HepG2 (cell line): ENCODE data around the gene ASTN2. TPM values are rescaled to one million over a fixed set of nuclear protein-coding genes. Genes with fewer than 3 reads are reported as not detected.

Experiments used
- ATAC-seq: fragments of 200-7000 bp; cut with Tn5 transposase; 3 replicates; pipeline ENCODE4 v1.9.1; 2020; ENCODE audit warnings: mild to moderate bottlenecking, moderate library complexity
- BruUV-seq: library from RNA; stranded (reverse); fragments of 400-500 nt; replicated peaks from 2 replicates; lab custom pipeline; 2021; lab: Mats Ljungman, UMichigan
- CTCF ChIA-PET: fragments of 300-600 bp; formaldehyde crosslinking; extraction: SDS; loops from one replicate; lab custom pipeline; 2021; ENCODE audit warnings: low total read pairs, inconsistent platforms, low intra/inter-chr PET ratio; lab: Yijun Ruan, JAX
- POLR2A ChIA-PET: fragments of 350-600 bp; sonication (Branson Sonifier 250); formaldehyde crosslinking; loops from one replicate; lab custom pipeline; 2020; ENCODE audit warnings: antibody characterized with exemption, inconsistent platforms; lab: Yijun Ruan, JAX
- DNase-seq: peaks from one replicate; pipeline ENCODE4 v3.0.0-alpha.2; 2015; ENCODE audit warnings: low spot score
- FAIRE-seq: peaks from 3 replicates; lab custom pipeline; 2011; peaks lifted over from hg19 to GRCh38; lab: Jason Lieb, UNC
- H2AFZ ChIP-seq: one replicate; pipeline ENCODE4 v1.6.1; 2011; ENCODE audit warnings: low read length, inconsistent platforms
- H3K27ac ChIP-seq: fragments of 300-600 bp; 3 replicates; pipeline ENCODE4 v1.8.0; 2011; ENCODE audit warnings: mixed run types, mild to moderate bottlenecking, mixed read lengths, low read length, inconsistent platforms; ENCODE audit not compliant: insufficient read depth; ENCODE audit errors: extremely low read length
- H3K27me3 ChIP-seq, 2 experiments: fragments of 200-600 bp in 1 of 2; 2 replicates in 1 of 2; 3 replicates in 1 of 2; pipeline versions ENCODE4 v1.6.0 to v1.8.0; 2011; ENCODE audit warnings: low read length in 2 of 2, mild to moderate bottlenecking in 2 of 2, moderate library complexity in 2 of 2, inconsistent platforms in 1 of 2; ENCODE audit not compliant: insufficient read depth in 2 of 2, control insufficient read depth in 1 of 2
- H3K36me3 ChIP-seq, 2 experiments: fragments of 200-600 bp in 1 of 2; replicated peaks in 1 of 2; 2 replicates in 1 of 2; 3 replicates in 1 of 2; pipeline versions ENCODE4 v1.5.1 to v1.8.0; 2011; ENCODE audit warnings: low read length in 2 of 2, inconsistent platforms in 1 of 2; ENCODE audit not compliant: insufficient read depth in 2 of 2, control insufficient read depth in 1 of 2
- H3K4me1 ChIP-seq: 2 replicates; pipeline ENCODE4 v1.5.1; 2012; ENCODE audit warnings: low read length, inconsistent platforms; ENCODE audit not compliant: insufficient read depth
- H3K4me2 ChIP-seq: 2 replicates; pipeline ENCODE4 v1.6.0; 2011; ENCODE audit warnings: low read depth, low read length, inconsistent platforms
- H3K4me3 ChIP-seq, 3 experiments: fragments of 200-600 bp in 1 of 3; sonication (generic), shearing (Covaris generic) in 1 of 3; replicated peaks in 1 of 3; 2 replicates each; pipeline ENCODE4 v1.5.1; 2011 to 2016; ENCODE audit warnings: low read length in 3 of 3, inconsistent platforms in 2 of 3, low read depth in 2 of 3, mild to moderate bottlenecking in 2 of 3, control low read depth in 1 of 3, mixed read lengths in 1 of 3; ENCODE audit not compliant: insufficient read depth in 1 of 3
- H3K79me2 ChIP-seq: one replicate; pipeline ENCODE4 v1.6.1; 2011; ENCODE audit warnings: low read length, inconsistent platforms; ENCODE audit not compliant: insufficient read depth
- H3K9ac ChIP-seq: 2 replicates; pipeline ENCODE4 v1.6.0; 2011; ENCODE audit warnings: mild to moderate bottlenecking, low read depth, low read length, inconsistent platforms; ENCODE audit not compliant: insufficient read depth
- H3K9me3 ChIP-seq: 2 replicates; pipeline ENCODE4 v1.5.1; 2012; ENCODE audit warnings: mild to moderate bottlenecking, low read length
- H4K20me1 ChIP-seq: 2 replicates; pipeline ENCODE4 v1.6.0; 2011; ENCODE audit warnings: inconsistent platforms, mild to moderate bottlenecking, low read length, moderate library complexity; ENCODE audit not compliant: insufficient read depth
- DMTF1 ChIP-seq: sonication (generic); formaldehyde crosslinking; IDR thresholded peaks from 2 replicates; pipeline ENCODE4 v1.4.0; 2020; ENCODE audit warnings: mild to moderate bottlenecking, missing genetic modification reagents
- DR1 ChIP-seq: sonication (generic); formaldehyde crosslinking; IDR thresholded peaks from 2 replicates; pipeline ENCODE4 v1.8.0; 2021; ENCODE audit warnings: mild to moderate bottlenecking, missing genetic modification reagents, inconsistent platforms
- MIER2 ChIP-seq: IDR thresholded peaks from 2 replicates; pipeline ENCODE4 v1.6.1; 2016; ENCODE audit warnings: missing biosample characterization, missing genetic modification reagents
- MIER3 ChIP-seq: IDR thresholded peaks from 2 replicates; pipeline ENCODE4 v1.6.1; 2016; ENCODE audit warnings: missing compliant biosample characterization, borderline replicate concordance
- NFYB ChIP-seq: sonication (generic); formaldehyde crosslinking; IDR thresholded peaks from 2 replicates; pipeline ENCODE4 v1.4.0; 2020; ENCODE audit warnings: missing genetic modification reagents
- PBX2 ChIP-seq: IDR thresholded peaks from 2 replicates; pipeline ENCODE4 v1.6.1; 2016; ENCODE audit warnings: control low read depth
- POLR2AphosphoS5 ChIP-seq: IDR thresholded peaks from 2 replicates; pipeline ENCODE4 v1.6.1; 2012; ENCODE audit warnings: low read depth, low read length
- PRPF4 ChIP-seq: fragments of 200-400 bp; formaldehyde crosslinking; IDR thresholded peaks from 2 replicates; pipeline ENCODE4 v1.6.1; 2016; ENCODE audit warnings: low read length, low read depth; ENCODE audit not compliant: poor library complexity, severe bottlenecking
- U2AF1 ChIP-seq: fragments of 200-400 bp; formaldehyde crosslinking; optimal IDR thresholded peaks from 2 replicates; pipeline ENCODE3; 2017; ENCODE audit warnings: mild to moderate bottlenecking, low read depth, low read length
- ZNF24 ChIP-seq: fragments of 450-650 bp; IDR thresholded peaks from 2 replicates; pipeline ENCODE4 v1.6.1; 2017; ENCODE audit warnings: antibody characterized with exemption, mild to moderate bottlenecking
- ZNF362 ChIP-seq: sonication (generic); formaldehyde crosslinking; IDR thresholded peaks from 2 replicates; pipeline ENCODE4 v1.4.0; 2020; ENCODE audit warnings: missing genetic modification reagents, mild to moderate bottlenecking, borderline replicate concordance
- WGBS: methylation state at CpG from one replicate; pipeline ENCODE4 v1.1.6; 2017; ENCODE audit warnings: low lambda C conversion rate; 5-methylcytosine and 5-hydroxymethylcytosine counted together
- in situ Hi-C: cut with HindIII; loops from 2 replicates; pipeline ENCODE4 v1.10.0; 2017; ENCODE audit warnings: low pct_unique_long_range_greater_than_20kb; ENCODE audit not compliant: extremely low pct_ligation_motif_present
- intact Hi-C: fragments of 100-400 bp; cut with micrococcal nuclease; formaldehyde crosslinking; loops from one replicate; pipeline ENCODE4 v1.10.0; 2022; ENCODE audit not compliant: unreplicated experiment
- polyA plus RNA-seq, 8 experiments: library from polyadenylated mRNA; depleted of rRNA in 3 of 8; stranded (reverse) in 7 of 8; unstranded in 1 of 8; fragments of >200 nt; fragmentation: Illumina TruSeq in 4 of 8; extraction: Trizol in 4 of 8; gene quantifications; 2 replicates each; pipeline versions ENCODE4 v1.2.1 to v1.2.3, GENCODE V29; 2011 to 2016; ENCODE audit warnings: low read depth in 4 of 8, missing spikeins in 1 of 8, mixed read lengths in 1 of 8; ENCODE audit not compliant: insufficient read depth in 1 of 8
- total RNA-seq, 5 experiments: library from RNA; depleted of rRNA; stranded (reverse); fragments of >200 nt; fragmentation: Illumina TruSeq; extraction: Trizol; gene quantifications; 2 replicates each; pipeline ENCODE4 v1.2.3, GENCODE V29; 2016; ENCODE audit warnings: low read depth in 1 of 5

The ASTN2 gene
- total and polyA plus RNA-seq, 2 of the 13 experiments (the other 11 are each of a cell fraction or from before 2014, with no cell fraction given): 5.2 to 13.5 TPM

GRCh38 chr9:117412841-117413240 is 2.0 kb downstream of the ASTN2 start:
- ATAC-seq: no peak
- H3K36me3 ChIP-seq: no peaks in the 10 kb centered on the region
- no peaks in the 10 kb centered on the region for H3K79me2 ChIP-seq
- H2AFZ ChIP-seq: no peak overlapping the region
- DNase-seq: no peak
- H3K27me3 ChIP-seq: peaks cover 4 to 36% of the 10 kb centered on the region in 2 experiments; a peak in 4 of 5 replicates
- WGBS: 30% methylated on average over 11 of the region's 24 CpGs
- BruUV-seq: no TSS peak
- no peak overlapping the region for H3K4me3 ChIP-seq
- CTCF ChIA-PET: no interaction called here
- no peak overlapping the region for H3K9ac ChIP-seq
- POLR2A ChIA-PET: no interaction called here
- H3K27ac ChIP-seq: no peak overlapping the region
- no peaks in the 10 kb centered on the region for H4K20me1 ChIP-seq
- H3K9me3 ChIP-seq: no peaks in the 10 kb centered on the region
- no peaks in the 10 kb centered on the region for H3K4me1 ChIP-seq
- in situ Hi-C loops (loop anchor here (25.0 kb wide), 1 partner anchor 676 kb away; no protein-coding TSS in a partner anchor), intact Hi-C loops (loop anchor here (5.0 kb wide), 1 partner anchor 676 kb away; no protein-coding TSS in a partner anchor)
- no peak overlapping the region for H3K4me2 ChIP-seq
- FAIRE-seq: no peak
- TF ChIP-seq NFYB (CRISPR knock-in tag): no peak
- TF ChIP-seq ZNF24: no peak
- no peak for TF ChIP-seq MIER2 (CRISPR knock-in tag)
- no peak for TF ChIP-seq ZNF362 (CRISPR knock-in tag)
- no peak for TF ChIP-seq U2AF1
- no peak for TF ChIP-seq DMTF1 (CRISPR knock-in tag)
- TF ChIP-seq POLR2AphosphoS5: no peak
- no peak for TF ChIP-seq DR1 (CRISPR knock-in tag)
- TF ChIP-seq MIER3 (CRISPR knock-in tag): no peak
- no peak for TF ChIP-seq PBX2 (CRISPR knock-in tag)
- TF ChIP-seq PRPF4: no peak
